HepG2 (cell line): ENCODE measurements around the gene MTREX. TPM values are rescaled to one million over a fixed set of nuclear protein-coding genes. Genes with fewer than 3 reads are reported as not detected.

Experiments used
- ARNT2 ChIP-seq: sonication (generic); formaldehyde crosslinking; IDR thresholded peaks from 2 replicates; pipeline ENCODE4 v1.8.0; 2022; ENCODE audit warnings: mild to moderate bottlenecking, low read depth, missing genetic modification reagents, moderate library complexity
- CAMTA2 ChIP-seq: sonication (generic); formaldehyde crosslinking; IDR thresholded peaks from 2 replicates; pipeline ENCODE4 v1.4.0; 2020; ENCODE audit warnings: mild to moderate bottlenecking, missing genetic modification reagents, borderline replicate concordance
- HIVEP1 ChIP-seq: sonication (generic); formaldehyde crosslinking; IDR thresholded peaks from 2 replicates; pipeline ENCODE4 v1.4.0; 2020; ENCODE audit warnings: mild to moderate bottlenecking, missing genetic modification reagents
- IRF9 ChIP-seq: sonication (generic); formaldehyde crosslinking; IDR thresholded peaks from 2 replicates; pipeline ENCODE4 v1.8.0; 2022; ENCODE audit warnings: missing genetic modification reagents, mild to moderate bottlenecking, borderline replicate concordance
- MAFF ChIP-seq: IDR thresholded peaks from 2 replicates; pipeline ENCODE4 v1.6.1; 2011; ENCODE audit warnings: low read depth, low read length, improper control_type of control experiment
- MEIS1 ChIP-seq: sonication (generic); formaldehyde crosslinking; IDR thresholded peaks from 2 replicates; pipeline ENCODE4 v1.9.0; 2021; ENCODE audit warnings: mild to moderate bottlenecking, missing genetic modification reagents, moderate library complexity, borderline replicate concordance
- SIX4 ChIP-seq: sonication (generic); formaldehyde crosslinking; IDR thresholded peaks from 2 replicates; pipeline ENCODE4 v1.4.0; 2020; ENCODE audit warnings: missing genetic modification reagents
- TMF1 ChIP-seq: sonication (generic); formaldehyde crosslinking; IDR thresholded peaks from 2 replicates; pipeline ENCODE4 v1.8.1; 2022; ENCODE audit warnings: low read depth, missing genetic modification reagents
- ZBTB38 ChIP-seq: sonication (generic); formaldehyde crosslinking; IDR thresholded peaks from 2 replicates; pipeline ENCODE4 v1.5.1; 2020; ENCODE audit warnings: mild to moderate bottlenecking, missing genetic modification reagents
- ZFAT ChIP-seq: sonication (generic); formaldehyde crosslinking; conservative IDR thresholded peaks from 2 replicates; pipeline ENCODE4 v1.8.1; 2023; ENCODE audit warnings: missing genetic modification reagents, inconsistent platforms
- ZFP36L2 ChIP-seq: sonication (generic); formaldehyde crosslinking; IDR thresholded peaks from 2 replicates; pipeline ENCODE4 v1.4.0; 2020; ENCODE audit warnings: missing genetic modification reagents
- ZFP90 ChIP-seq: sonication (generic); formaldehyde crosslinking; IDR thresholded peaks from 2 replicates; pipeline ENCODE4 v1.8.0; 2022; ENCODE audit warnings: missing genetic modification reagents, mild to moderate bottlenecking, inconsistent platforms, borderline replicate concordance
- ZNF30 ChIP-seq: sonication (generic); formaldehyde crosslinking; IDR thresholded peaks from 2 replicates; pipeline ENCODE4 v1.5.0; 2020; ENCODE audit warnings: mild to moderate bottlenecking, missing genetic modification reagents
- polyA plus RNA-seq, 8 experiments: library from polyadenylated mRNA; depleted of rRNA in 3 of 8; stranded (reverse) in 7 of 8; unstranded in 1 of 8; fragments of >200 nt; fragmentation: Illumina TruSeq in 4 of 8; extraction: Trizol in 4 of 8; gene quantifications; 2 replicates each; pipeline versions ENCODE4 v1.2.1 to v1.2.3, GENCODE V29; 2011 to 2016; ENCODE audit warnings: low read depth in 4 of 8, missing spikeins in 1 of 8, mixed read lengths in 1 of 8; ENCODE audit not compliant: insufficient read depth in 1 of 8
- total RNA-seq, 5 experiments: library from RNA; depleted of rRNA; stranded (reverse); fragments of >200 nt; fragmentation: Illumina TruSeq; extraction: Trizol; gene quantifications; 2 replicates each; pipeline ENCODE4 v1.2.3, GENCODE V29; 2016; ENCODE audit warnings: low read depth in 1 of 5
- TF ChIP-seq, protein P1 (sequence below): sonication (generic); formaldehyde crosslinking; IDR thresholded peaks from 2 replicates; pipeline ENCODE4 v1.4.0; 2020; ENCODE audit warnings: mild to moderate bottlenecking, missing genetic modification reagents
- TF ChIP-seq, protein P2 (sequence below): sonication (generic); formaldehyde crosslinking; IDR thresholded peaks from 2 replicates; pipeline ENCODE4 v1.5.0; 2020; ENCODE audit warnings: missing genetic modification reagents
- TF ChIP-seq, protein P3 (sequence below): IDR thresholded peaks from 2 replicates; pipeline ENCODE4 v1.6.1; 2018; ENCODE audit warnings: missing genetic modification reagents, mild to moderate bottlenecking, missing compliant biosample characterization
- TF ChIP-seq, protein P4 (sequence below): conservative IDR thresholded peaks from 2 replicates; pipeline ENCODE4 v1.6.1; 2018; ENCODE audit warnings: missing genetic modification reagents
- TF ChIP-seq, protein P5 (sequence below): sonication (generic); formaldehyde crosslinking; IDR thresholded peaks from 2 replicates; pipeline ENCODE4 v1.9.0; 2022; ENCODE audit warnings: missing genetic modification reagents, mild to moderate bottlenecking, borderline replicate concordance

MTREX gene
- total and polyA plus RNA-seq, 2 of the 13 experiments (the other 11 are each of a cell fraction or from before 2014, with no cell fraction given): 16.4 to 91.5 TPM

- TF ChIP-seq IRF9 (no peak), ZFP90 (CRISPR knock-in tag) (no peak), ZNF30 (0 out of 2 replicates have a peak, but pooled peaks have one; percentile 36), CAMTA2 (CRISPR knock-in tag) (no peak), ARNT2 (no peak), TMF1 (CRISPR knock-in tag) (no peak), HIVEP1 (CRISPR knock-in tag) (no peak), ZFP36L2 (CRISPR knock-in tag) (no peak), MEIS1 (CRISPR knock-in tag) (no peak), ZFAT (no peak), ZBTB38 (no peak), MAFF (no peak), SIX4 (no peak)
- TF ChIP-seq, protein P1, sequence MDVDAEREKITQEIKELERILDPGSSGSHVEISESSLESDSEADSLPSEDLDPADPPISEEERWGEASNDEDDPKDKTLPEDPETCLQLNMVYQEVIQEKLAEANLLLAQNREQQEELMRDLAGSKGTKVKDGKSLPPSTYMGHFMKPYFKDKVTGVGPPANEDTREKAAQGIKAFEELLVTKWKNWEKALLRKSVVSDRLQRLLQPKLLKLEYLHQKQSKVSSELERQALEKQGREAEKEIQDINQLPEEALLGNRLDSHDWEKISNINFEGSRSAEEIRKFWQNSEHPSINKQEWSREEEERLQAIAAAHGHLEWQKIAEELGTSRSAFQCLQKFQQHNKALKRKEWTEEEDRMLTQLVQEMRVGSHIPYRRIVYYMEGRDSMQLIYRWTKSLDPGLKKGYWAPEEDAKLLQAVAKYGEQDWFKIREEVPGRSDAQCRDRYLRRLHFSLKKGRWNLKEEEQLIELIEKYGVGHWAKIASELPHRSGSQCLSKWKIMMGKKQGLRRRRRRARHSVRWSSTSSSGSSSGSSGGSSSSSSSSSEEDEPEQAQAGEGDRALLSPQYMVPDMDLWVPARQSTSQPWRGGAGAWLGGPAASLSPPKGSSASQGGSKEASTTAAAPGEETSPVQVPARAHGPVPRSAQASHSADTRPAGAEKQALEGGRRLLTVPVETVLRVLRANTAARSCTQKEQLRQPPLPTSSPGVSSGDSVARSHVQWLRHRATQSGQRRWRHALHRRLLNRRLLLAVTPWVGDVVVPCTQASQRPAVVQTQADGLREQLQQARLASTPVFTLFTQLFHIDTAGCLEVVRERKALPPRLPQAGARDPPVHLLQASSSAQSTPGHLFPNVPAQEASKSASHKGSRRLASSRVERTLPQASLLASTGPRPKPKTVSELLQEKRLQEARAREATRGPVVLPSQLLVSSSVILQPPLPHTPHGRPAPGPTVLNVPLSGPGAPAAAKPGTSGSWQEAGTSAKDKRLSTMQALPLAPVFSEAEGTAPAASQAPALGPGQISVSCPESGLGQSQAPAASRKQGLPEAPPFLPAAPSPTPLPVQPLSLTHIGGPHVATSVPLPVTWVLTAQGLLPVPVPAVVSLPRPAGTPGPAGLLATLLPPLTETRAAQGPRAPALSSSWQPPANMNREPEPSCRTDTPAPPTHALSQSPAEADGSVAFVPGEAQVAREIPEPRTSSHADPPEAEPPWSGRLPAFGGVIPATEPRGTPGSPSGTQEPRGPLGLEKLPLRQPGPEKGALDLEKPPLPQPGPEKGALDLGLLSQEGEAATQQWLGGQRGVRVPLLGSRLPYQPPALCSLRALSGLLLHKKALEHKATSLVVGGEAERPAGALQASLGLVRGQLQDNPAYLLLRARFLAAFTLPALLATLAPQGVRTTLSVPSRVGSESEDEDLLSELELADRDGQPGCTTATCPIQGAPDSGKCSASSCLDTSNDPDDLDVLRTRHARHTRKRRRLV (CRISPR knock-in tag): no peak
- TF ChIP-seq, protein P2, sequence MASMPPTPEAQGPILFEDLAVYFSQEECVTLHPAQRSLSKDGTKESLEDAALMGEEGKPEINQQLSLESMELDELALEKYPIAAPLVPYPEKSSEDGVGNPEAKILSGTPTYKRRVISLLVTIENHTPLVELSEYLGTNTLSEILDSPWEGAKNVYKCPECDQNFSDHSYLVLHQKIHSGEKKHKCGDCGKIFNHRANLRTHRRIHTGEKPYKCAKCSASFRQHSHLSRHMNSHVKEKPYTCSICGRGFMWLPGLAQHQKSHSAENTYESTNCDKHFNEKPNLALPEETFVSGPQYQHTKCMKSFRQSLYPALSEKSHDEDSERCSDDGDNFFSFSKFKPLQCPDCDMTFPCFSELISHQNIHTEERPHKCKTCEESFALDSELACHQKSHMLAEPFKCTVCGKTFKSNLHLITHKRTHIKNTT (CRISPR knock-in tag): no peak
- TF ChIP-seq, protein P3, sequence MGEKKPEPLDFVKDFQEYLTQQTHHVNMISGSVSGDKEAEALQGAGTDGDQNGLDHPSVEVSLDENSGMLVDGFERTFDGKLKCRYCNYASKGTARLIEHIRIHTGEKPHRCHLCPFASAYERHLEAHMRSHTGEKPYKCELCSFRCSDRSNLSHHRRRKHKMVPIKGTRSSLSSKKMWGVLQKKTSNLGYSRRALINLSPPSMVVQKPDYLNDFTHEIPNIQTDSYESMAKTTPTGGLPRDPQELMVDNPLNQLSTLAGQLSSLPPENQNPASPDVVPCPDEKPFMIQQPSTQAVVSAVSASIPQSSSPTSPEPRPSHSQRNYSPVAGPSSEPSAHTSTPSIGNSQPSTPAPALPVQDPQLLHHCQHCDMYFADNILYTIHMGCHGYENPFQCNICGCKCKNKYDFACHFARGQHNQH (CRISPR knock-in tag): no peak
- TF ChIP-seq, protein P4, sequence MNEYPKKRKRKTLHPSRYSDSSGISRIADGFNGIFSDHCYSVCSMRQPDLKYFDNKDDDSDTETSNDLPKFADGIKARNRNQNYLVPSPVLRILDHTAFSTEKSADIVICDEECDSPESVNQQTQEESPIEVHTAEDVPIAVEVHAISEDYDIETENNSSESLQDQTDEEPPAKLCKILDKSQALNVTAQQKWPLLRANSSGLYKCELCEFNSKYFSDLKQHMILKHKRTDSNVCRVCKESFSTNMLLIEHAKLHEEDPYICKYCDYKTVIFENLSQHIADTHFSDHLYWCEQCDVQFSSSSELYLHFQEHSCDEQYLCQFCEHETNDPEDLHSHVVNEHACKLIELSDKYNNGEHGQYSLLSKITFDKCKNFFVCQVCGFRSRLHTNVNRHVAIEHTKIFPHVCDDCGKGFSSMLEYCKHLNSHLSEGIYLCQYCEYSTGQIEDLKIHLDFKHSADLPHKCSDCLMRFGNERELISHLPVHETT: no peak
- TF ChIP-seq, protein P5, sequence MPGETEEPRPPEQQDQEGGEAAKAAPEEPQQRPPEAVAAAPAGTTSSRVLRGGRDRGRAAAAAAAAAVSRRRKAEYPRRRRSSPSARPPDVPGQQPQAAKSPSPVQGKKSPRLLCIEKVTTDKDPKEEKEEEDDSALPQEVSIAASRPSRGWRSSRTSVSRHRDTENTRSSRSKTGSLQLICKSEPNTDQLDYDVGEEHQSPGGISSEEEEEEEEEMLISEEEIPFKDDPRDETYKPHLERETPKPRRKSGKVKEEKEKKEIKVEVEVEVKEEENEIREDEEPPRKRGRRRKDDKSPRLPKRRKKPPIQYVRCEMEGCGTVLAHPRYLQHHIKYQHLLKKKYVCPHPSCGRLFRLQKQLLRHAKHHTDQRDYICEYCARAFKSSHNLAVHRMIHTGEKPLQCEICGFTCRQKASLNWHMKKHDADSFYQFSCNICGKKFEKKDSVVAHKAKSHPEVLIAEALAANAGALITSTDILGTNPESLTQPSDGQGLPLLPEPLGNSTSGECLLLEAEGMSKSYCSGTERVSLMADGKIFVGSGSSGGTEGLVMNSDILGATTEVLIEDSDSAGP: peak; percentile 25; the same call in 1 of the 2 replicates
Measured at GRCh38 chr5:55429613-55430253, 121.9 kb downstream of the MTREX start (continued).
